GM19351 (cell line): ENCODE results near the gene ENO1.
"Not testable (repeated sequence)": the region's sequence is repeated elsewhere in the genome, so short reads cannot be mapped to it uniquely, and the experiment has no call there.

ENCODE experiments used
- ATAC-seq: cut with Tn5 transposase; IDR thresholded peaks from one replicate; pipeline ENCODE4 v1.9.1; 2021; ENCODE audit warnings: mild to moderate bottlenecking, moderate library complexity; ENCODE audit not compliant: unreplicated experiment

ENO1 gene

GRCh38 chr1:8897505-8897904, 19.0 kb upstream of the ENO1 start:
- ATAC-seq = not testable (repeated sequence)

GRCh38 chr1:8896775-8897174, 18.3 kb upstream of the ENO1 start:
- ATAC-seq = not testable (repeated sequence)

- no peak for ATAC-seq
These were observed 13.5 kb upstream of the ENO1 start for GRCh38 chr1:8892026-8892425.

GRCh38 chr1:8891401-8891800, 12.9 kb upstream of the ENO1 start:
- ATAC-seq = no peak

GRCh38 chr1:8889925-8890785, 11.7 kb upstream of the ENO1 start:
- ATAC-seq = no peak

GRCh38 chr1:8889103-8889846, 10.8 kb upstream of the ENO1 start:
- no peak for ATAC-seq

GRCh38 chr1:8886589-8886988, 8.1 kb upstream of the ENO1 start:
- no peak for ATAC-seq

- not testable (repeated sequence) for ATAC-seq
These were observed 7.6 kb upstream of the ENO1 start for GRCh38 chr1:8886031-8886524.

- not testable (repeated sequence) for ATAC-seq
These were observed 5.6 kb upstream of the ENO1 start for GRCh38 chr1:8884105-8884504.

GRCh38 chr1:8883491-8883890, 5.0 kb upstream of the ENO1 start:
- no peak for ATAC-seq

GRCh38 chr1:8879922-8880676, 1.6 kb upstream of the ENO1 start:
- no peak for ATAC-seq

- no peak for ATAC-seq
These were observed 1.0 kb upstream of the ENO1 start for GRCh38 chr1:8879464-8879921.

- peak; percentile 66 for ATAC-seq
These were observed 395 bp upstream of the ENO1 start for GRCh38 chr1:8878698-8879463.

- ATAC-seq = no peak
These were observed 2.4 kb downstream of the ENO1 start for GRCh38 chr1:8876087-8876486.

GRCh38 chr1:8875216-8875861, 3.1 kb downstream of the ENO1 start:
- ATAC-seq = no peak

GRCh38 chr1:8874230-8875201, 4.0 kb downstream of the ENO1 start:
- no peak for ATAC-seq

GRCh38 chr1:8873506-8874229, 4.8 kb downstream of the ENO1 start:
- ATAC-seq = no peak

- no peak for ATAC-seq
These were observed 5.5 kb downstream of the ENO1 start for GRCh38 chr1:8873001-8873400.
